ENCODE measurements around the gene GIPR. TPM values are rescaled to one million over a fixed set of nuclear protein-coding genes. Genes with fewer than 3 reads are reported as not detected.

GIPR gene
- total RNA-seq, 1 experiment from 2014 or later: 0.61 TPM

GRCh38 chr19:45663800-45664199 is 4.2 kb upstream of the GIPR start:
- peaks cover 12 to 21% of the 10 kb centered on the region in 2 experiments for H3K4me1 Mint-ChIP-seq
- DNase-seq: no peak
- H3K79me1 ChIP-seq (ENCODE audit: insufficient read depth, low read depth, low read length, poor library complexity, severe bottlenecking): no peaks in the 10 kb centered on the region
- H3T11ph ChIP-seq (ENCODE audit: low read length): no peak overlapping the region
- H3K14ac ChIP-seq (ENCODE audit: insufficient read depth, low read length): peak overlapping the region; percentile 8; the same call in 1 of the 2 replicates
- H3K9me3 Mint-ChIP-seq: peaks cover 0 to 3% of the 10 kb centered on the region in 2 experiments; a peak in 1 of 5 replicates
- no peak overlapping the region for H2BK20ac ChIP-seq (ENCODE audit: low read depth, low read length, poor library complexity, severe bottlenecking)
- no peak overlapping the region for H2BK12ac ChIP-seq (ENCODE audit: insufficient read length, low read depth, low read length)
- peaks cover 2% of the 10 kb centered on the region; the same call in 1 of the 2 replicates for H3K4me1 ChIP-seq (ENCODE audit: insufficient read depth, low read length)
- H3K23me2 ChIP-seq (ENCODE audit: insufficient read length, low read depth, low read length, poor library complexity, severe bottlenecking): peaks cover 6% of the 10 kb centered on the region
- H3K4me2 ChIP-seq (ENCODE audit: insufficient read depth, insufficient read length, low read length): no peak overlapping the region
- H3K23ac ChIP-seq (ENCODE audit: insufficient read length, low read depth, low read length): no peak overlapping the region
- no peaks in the 10 kb centered on the region for H3K79me2 ChIP-seq (ENCODE audit: insufficient read depth, low read length)
- H3K27me3 Mint-ChIP-seq (ENCODE audit: low read depth): peaks cover 36% of the 10 kb centered on the region
- TF ChIP-seq, protein P1, sequence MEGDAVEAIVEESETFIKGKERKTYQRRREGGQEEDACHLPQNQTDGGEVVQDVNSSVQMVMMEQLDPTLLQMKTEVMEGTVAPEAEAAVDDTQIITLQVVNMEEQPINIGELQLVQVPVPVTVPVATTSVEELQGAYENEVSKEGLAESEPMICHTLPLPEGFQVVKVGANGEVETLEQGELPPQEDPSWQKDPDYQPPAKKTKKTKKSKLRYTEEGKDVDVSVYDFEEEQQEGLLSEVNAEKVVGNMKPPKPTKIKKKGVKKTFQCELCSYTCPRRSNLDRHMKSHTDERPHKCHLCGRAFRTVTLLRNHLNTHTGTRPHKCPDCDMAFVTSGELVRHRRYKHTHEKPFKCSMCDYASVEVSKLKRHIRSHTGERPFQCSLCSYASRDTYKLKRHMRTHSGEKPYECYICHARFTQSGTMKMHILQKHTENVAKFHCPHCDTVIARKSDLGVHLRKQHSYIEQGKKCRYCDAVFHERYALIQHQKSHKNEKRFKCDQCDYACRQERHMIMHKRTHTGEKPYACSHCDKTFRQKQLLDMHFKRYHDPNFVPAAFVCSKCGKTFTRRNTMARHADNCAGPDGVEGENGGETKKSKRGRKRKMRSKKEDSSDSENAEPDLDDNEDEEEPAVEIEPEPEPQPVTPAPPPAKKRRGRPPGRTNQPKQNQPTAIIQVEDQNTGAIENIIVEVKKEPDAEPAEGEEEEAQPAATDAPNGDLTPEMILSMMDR (conservative IDR thresholded peaks at IDR 0.05): no peak
- H3K9ac ChIP-seq (ENCODE audit: extremely low read depth, insufficient read length, low read length): no peak overlapping the region
- no peak overlapping the region for H4K5ac ChIP-seq (ENCODE audit: insufficient read length, low read depth, low read length)
- no peak overlapping the region for H2BK120ac ChIP-seq (ENCODE audit: low read depth, low read length, poor library complexity, severe bottlenecking)
- H3K56ac ChIP-seq (ENCODE audit: insufficient read length, low read depth, low read length): no peak overlapping the region
- no peak overlapping the region for H3K18ac ChIP-seq (ENCODE audit: insufficient read length, low read depth, low read length)
- no peak overlapping the region for H2BK15ac ChIP-seq (ENCODE audit: low read depth, low read length)
- H4K8ac ChIP-seq (replicated peaks; ENCODE audit: insufficient read length, low read depth, low read length): no peak overlapping the region
- no peak overlapping the region for H2AFZ ChIP-seq (ENCODE audit: low read length)
- no peaks in the 10 kb centered on the region for H4K20me1 ChIP-seq (ENCODE audit: control insufficient read depth, insufficient read depth, insufficient read length)
- no peaks in the 10 kb centered on the region for H3K36me3 Mint-ChIP-seq (ENCODE audit: insufficient read depth in 1 of 3, low read depth in 3 of 3)
- no peak overlapping the region for H3K4ac ChIP-seq (ENCODE audit: low read depth, low read length)
- H3K4me3 Mint-ChIP-seq: no peak overlapping the region
- H2BK5ac ChIP-seq (ENCODE audit: insufficient read length, low read length): no peak overlapping the region
- H4K91ac ChIP-seq (ENCODE audit: insufficient read length, low read depth, low read length): no peak overlapping the region
- no peak overlapping the region for H3K27ac ChIP-seq (ENCODE audit: insufficient read length, low read depth, low read length)
- peaks cover 7% of the 10 kb centered on the region; the same call in 1 of the 2 replicates for H3K27me3 ChIP-seq (ENCODE audit: insufficient read depth, low read length)
- H3K9me3 ChIP-seq (ENCODE audit: control insufficient read depth, low read depth, low read length): no peaks in the 10 kb centered on the region
- H3K27ac Mint-ChIP-seq: no peak overlapping the region; a peak in 1 of 7 replicates
- H2AK5ac ChIP-seq (ENCODE audit: insufficient read length, low read length): no peak overlapping the region
- no CpG with 5 or more reads among the region's 1 CpG for WGBS (ENCODE audit: extremely low coverage, insufficient read length, low lambda C conversion rate)

All from H9 (cell line).